Measurements from ENCODE around the gene PSMD13. TPM values are rescaled to one million over a fixed set of nuclear protein-coding genes. Genes with fewer than 3 reads are reported as not detected.

PSMD13 gene
- total RNA-seq, 1 donor from 2014 or later, result 50.2 TPM

DNA sequence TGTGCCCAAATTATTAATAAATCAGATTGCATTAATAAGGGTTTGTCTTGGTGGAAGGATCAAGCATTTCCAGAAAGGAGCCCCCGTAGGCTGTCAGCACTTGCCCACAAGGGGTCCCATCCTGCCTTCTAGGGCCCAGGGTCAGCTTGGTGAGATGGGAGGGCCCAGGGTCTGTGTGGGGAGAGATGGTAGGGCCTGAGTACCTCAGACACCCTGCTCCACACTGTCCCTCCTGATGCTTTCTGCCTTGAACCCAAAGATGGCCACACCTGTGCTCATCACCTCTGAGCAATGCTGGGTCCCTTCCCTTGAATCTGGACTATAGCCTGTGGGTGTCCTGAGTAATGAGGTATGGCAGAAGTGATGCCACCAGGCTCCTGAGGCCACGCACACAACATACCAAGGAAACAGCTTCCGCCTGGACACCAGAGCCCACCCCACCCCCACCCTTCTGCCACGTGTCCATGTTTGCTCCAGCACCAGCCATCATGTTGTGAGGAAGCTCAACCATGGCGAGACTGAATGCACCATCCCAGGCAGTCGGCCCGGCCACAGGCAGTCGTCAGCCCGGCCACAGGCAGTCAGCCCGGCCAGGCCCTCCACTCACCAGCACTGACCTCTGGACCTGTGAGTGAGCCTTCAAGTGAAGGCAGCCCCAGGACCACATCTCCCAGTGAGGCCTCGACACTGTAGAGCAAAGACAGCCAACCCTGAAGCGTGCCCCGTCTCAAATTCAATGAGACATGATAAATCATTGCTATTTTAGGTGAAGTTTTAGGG is 36.4 kb upstream of the PSMD13 start:
- DNase-seq (ENCODE audit: low spot score in 2 of 2), result peak in 1 of 2 donors; percentile 57
- no peaks in the 10 kb centered on the region for H3K27me3 ChIP-seq
- no peaks in the 10 kb centered on the region for H3K9me3 ChIP-seq
- TF ChIP-seq, protein P1, sequence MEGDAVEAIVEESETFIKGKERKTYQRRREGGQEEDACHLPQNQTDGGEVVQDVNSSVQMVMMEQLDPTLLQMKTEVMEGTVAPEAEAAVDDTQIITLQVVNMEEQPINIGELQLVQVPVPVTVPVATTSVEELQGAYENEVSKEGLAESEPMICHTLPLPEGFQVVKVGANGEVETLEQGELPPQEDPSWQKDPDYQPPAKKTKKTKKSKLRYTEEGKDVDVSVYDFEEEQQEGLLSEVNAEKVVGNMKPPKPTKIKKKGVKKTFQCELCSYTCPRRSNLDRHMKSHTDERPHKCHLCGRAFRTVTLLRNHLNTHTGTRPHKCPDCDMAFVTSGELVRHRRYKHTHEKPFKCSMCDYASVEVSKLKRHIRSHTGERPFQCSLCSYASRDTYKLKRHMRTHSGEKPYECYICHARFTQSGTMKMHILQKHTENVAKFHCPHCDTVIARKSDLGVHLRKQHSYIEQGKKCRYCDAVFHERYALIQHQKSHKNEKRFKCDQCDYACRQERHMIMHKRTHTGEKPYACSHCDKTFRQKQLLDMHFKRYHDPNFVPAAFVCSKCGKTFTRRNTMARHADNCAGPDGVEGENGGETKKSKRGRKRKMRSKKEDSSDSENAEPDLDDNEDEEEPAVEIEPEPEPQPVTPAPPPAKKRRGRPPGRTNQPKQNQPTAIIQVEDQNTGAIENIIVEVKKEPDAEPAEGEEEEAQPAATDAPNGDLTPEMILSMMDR (IDR thresholded peaks at IDR 0.05), result no peak
- peaks cover under 1 to 15% of the 10 kb centered on the region in 2 donors for H3K4me1 ChIP-seq
- intact Hi-C loops (cut with DNase I), result no loop called here
- peaks cover 10 to 48% of the 10 kb centered on the region in 2 donors for H3K36me3 ChIP-seq
- H3K27ac ChIP-seq, result no peak overlapping the region
- no peak overlapping the region for H3K4me3 ChIP-seq

DNA sequence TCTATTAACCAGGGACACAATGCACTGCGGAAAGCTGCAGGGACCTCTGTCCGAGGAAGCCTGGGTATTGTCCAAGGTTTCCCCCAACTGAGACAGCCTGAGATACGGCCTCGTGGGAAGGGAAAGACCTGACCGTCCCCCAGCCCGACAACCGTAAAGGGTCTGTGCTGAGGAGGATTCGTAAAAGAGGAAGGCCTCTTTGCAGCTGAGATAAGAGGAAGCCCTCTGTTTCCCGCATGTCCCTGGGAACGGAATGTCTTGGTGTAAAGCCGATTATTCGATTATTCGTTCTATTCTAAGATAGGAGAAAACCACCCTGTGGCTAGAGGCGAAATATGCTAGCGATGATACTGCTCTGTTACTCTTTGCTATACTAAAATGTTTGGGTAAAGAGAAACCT is 34.8 kb upstream of the PSMD13 start:
- Histone ChIP-seq H3K27ac (no peak overlapping the region), H3K9me3 (no peaks in the 10 kb centered on the region), H3K4me3 (no peak overlapping the region), H3K4me1 (peaks cover 7 to 25% of the 10 kb centered on the region in 2 donors), H3K36me3 (peaks cover 11 to 50% of the 10 kb centered on the region in 2 donors), H3K27me3 (no peaks in the 10 kb centered on the region)
- TF ChIP-seq, protein P1 (IDR thresholded peaks at IDR 0.05), result no peak
- peak in 1 of 2 donors; percentile 37 for DNase-seq (ENCODE audit: low spot score in 2 of 2)
- intact Hi-C loops (cut with DNase I), result no loop called here

DNA sequence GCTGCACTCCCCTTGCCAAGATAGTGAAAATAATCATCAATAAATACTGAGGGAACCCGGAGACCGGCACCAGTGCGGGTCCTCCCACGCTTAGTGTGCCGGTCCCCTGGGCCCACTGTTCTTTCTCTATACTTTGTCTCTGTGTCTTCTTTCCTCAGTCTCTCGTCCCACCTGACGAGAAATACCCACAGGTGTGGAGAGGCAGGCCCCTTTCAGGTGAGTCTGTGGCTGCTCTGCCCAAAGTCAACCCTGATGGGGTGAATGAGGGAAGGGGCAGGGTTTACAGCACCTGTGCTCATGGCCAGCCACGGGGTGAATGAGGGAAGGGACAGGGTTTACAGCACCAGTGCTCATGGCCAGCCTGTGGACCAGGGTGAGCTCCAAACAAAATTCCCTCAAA is 34.3 kb upstream of the PSMD13 start:
- Histone ChIP-seq H3K27ac (no peak overlapping the region), H3K4me3 (no peak overlapping the region), H3K9me3 (no peaks in the 10 kb centered on the region), H3K36me3 (peaks cover 11 to 50% of the 10 kb centered on the region in 2 donors), H3K27me3 (no peaks in the 10 kb centered on the region), H3K4me1 (peaks cover 7 to 25% of the 10 kb centered on the region in 2 donors)
- TF ChIP-seq, protein P1 (IDR thresholded peaks at IDR 0.05), result no peak
- DNase-seq (ENCODE audit: low spot score in 2 of 2), result peak in 1 of 2 donors; percentile 41
- intact Hi-C loops (cut with DNase I), result no loop called here

DNA sequence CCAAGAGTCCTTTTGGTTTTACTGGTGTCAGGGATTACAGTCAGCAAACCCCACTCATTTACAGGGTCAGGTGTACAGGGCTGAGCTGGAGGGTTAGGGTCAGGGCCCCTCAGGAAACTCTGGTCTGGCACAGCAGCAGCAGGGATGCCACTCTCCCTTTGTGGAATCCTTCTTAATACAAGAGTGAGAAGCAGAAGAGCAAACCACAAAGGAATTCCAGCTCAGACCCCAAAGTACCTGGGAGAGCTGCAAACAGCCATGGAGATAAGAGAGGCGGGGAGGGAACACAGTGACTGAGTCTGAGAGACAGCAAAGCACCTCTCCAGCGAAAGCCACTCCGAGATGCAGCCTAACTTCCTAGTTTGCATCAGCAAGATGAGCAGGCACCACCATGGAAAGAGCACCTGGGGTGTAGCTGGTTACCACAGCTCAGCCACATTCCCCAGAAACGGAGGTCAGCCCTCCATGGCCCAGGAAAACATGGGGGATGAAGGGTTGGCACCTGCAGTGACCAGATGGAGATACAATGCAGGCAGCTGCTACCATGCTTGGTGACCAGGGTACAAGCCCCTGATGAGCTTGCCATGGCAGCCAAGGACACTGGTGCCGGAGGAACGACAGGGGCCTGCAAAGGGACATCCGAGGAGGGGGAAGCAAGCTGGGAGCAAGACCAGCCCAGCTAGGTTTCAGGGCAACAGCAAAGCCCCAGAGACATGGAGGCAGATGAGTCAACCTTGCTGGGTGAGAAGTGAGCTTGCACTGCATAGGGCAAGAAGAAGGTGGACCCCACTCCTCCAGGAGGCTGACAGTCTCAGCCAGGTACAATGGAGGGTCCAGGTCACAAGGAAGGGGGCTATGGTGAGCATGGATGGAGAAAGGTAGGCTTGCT is 33.5 kb upstream of the PSMD13 start:
- H3K36me3 ChIP-seq, result peaks cover 11 to 50% of the 10 kb centered on the region in 2 donors

DNA sequence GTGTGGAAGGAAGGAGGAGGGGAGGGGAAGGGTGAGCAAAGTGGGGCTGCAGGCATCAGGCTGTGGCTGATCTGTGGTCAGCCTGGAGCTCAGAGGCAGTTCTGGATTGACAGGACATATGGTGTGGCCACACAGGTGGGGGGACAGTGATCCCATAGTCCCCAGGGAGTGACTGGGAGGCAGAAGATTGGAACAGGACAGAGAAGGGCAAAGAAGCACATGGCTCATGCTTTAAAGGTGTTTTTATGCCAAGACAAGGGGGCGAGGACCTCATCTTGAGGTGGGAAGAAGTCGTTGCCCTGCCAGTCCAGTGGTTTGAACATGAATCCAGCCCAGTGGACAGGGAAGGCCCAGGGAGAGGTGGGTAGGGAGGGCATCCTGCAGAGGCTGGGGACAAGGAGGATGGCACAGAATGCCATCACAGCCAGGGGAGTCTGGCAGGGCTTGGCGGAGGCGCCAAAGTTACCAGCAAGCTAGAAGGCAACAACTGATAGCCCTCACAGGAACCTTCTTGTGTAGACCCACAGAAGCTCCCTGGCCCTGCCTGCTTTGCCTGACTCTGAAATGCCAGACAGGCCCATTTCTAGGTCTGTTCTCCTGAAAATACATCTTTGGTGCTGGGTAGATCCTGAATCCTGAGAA is 32.7 kb upstream of the PSMD13 start:
- DNase-seq (ENCODE audit: low spot score in 2 of 2), result peak in 1 of 2 donors; percentile 61
- Histone ChIP-seq H3K4me1 (peaks cover 7 to 25% of the 10 kb centered on the region in 2 donors), H3K27ac (no peak overlapping the region), H3K9me3 (no peaks in the 10 kb centered on the region), H3K36me3 (peaks cover 11 to 50% of the 10 kb centered on the region in 2 donors), H3K4me3 (no peak overlapping the region), H3K27me3 (no peaks in the 10 kb centered on the region)
- TF ChIP-seq, protein P1 (IDR thresholded peaks at IDR 0.05), result no peak
- intact Hi-C loops (cut with DNase I), result no loop called here

More for the DNA sequence above, 33.5 kb upstream of the PSMD13 start:
- Histone ChIP-seq H3K27me3 (no peaks in the 10 kb centered on the region), H3K27ac (no peak overlapping the region), H3K4me1 (peaks cover 7 to 25% of the 10 kb centered on the region in 2 donors), H3K9me3 (no peaks in the 10 kb centered on the region), H3K4me3 (no peak overlapping the region)
- peak in 1 of 2 donors; percentile 58 for DNase-seq (ENCODE audit: low spot score in 2 of 2)
- intact Hi-C loops (cut with DNase I), result no loop called here
- TF ChIP-seq, protein P1 (IDR thresholded peaks at IDR 0.05), result no peak
